Hematopoietic multipotent progenitor cell treated with erythropoietin and hydrocortisone succinate and interleukin-3 and kit ligand, for 6 days (in vitro differentiated cells): ENCODE data around the gene PIP4K2B.
"Not testable (repeated sequence)": the region's sequence is repeated elsewhere in the genome, so short reads cannot be mapped to it uniquely, and the experiment has no call there.

Source experiments
- DNase-seq: peaks from one replicate; pipeline ENCODE4 v3.0.0-alpha.2; 2015

PIP4K2B gene

GRCh38 chr17:38728290-38728831 is 71.0 kb downstream of the PIP4K2B start:
- DNase-seq: peak; percentile 55

- no peak for DNase-seq
These were observed 71.6 kb downstream of the PIP4K2B start for GRCh38 chr17:38727736-38728135.

GRCh38 chr17:38726145-38726544 is 73.2 kb downstream of the PIP4K2B start:
- DNase-seq: not testable (repeated sequence)

- DNase-seq: no peak
These were observed 74.3 kb downstream of the PIP4K2B start for GRCh38 chr17:38725066-38725465.

- peak; percentile 79 for DNase-seq
These were observed 74.9 kb downstream of the PIP4K2B start for GRCh38 chr17:38724337-38724988.

- no peak for DNase-seq
These were observed 77.6 kb downstream of the PIP4K2B start for GRCh38 chr17:38721802-38722201.

- DNase-seq: no peak
These were observed 78.4 kb downstream of the PIP4K2B start for GRCh38 chr17:38720941-38721340.

GRCh38 chr17:38719943-38720641 is 79.3 kb downstream of the PIP4K2B start:
- DNase-seq: no peak

- no peak for DNase-seq
These were observed 79.9 kb downstream of the PIP4K2B start for GRCh38 chr17:38719289-38719942.

- DNase-seq: no peak
These were observed 82.1 kb downstream of the PIP4K2B start for GRCh38 chr17:38717139-38717745.

- DNase-seq: no peak
These were observed 82.9 kb downstream of the PIP4K2B start for GRCh38 chr17:38716368-38717005.
